ENCODE results near the gene TBC1D9.

DNA sequence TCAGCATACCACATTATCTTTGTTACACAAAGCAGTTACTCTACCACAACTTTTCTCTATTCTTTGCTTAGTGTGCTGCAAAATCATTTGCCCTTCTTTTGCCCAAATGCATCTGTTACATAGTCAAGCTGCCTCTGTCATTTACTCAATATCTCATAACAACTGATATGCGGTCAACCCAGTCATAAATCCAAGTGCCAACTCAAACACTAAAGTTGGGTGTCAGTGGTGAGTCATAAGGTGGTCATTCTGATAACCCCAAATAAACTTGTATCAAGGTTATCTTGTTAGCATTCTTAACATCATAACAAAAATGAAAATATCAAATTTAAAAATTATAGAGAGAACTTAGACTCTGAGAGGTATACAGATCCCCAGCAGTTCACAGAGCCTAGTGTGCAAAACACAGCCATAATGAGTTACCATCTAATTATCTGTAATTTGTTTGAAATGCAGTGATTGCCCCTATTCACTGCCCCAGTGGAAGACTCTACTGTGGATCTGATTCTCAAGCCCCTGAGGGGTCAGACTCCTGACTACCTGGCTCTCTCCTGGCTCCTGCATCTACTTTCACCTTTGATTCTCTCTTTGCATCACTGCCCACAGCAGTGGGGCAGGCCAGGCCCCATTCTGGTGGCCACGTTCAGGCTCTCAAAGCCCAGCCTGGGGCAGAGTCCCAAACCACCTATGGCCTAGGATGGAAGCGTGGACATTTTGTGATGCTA lies 29.2 kb downstream of the TBC1D9 start:
- TF ChIP-seq, protein P1, sequence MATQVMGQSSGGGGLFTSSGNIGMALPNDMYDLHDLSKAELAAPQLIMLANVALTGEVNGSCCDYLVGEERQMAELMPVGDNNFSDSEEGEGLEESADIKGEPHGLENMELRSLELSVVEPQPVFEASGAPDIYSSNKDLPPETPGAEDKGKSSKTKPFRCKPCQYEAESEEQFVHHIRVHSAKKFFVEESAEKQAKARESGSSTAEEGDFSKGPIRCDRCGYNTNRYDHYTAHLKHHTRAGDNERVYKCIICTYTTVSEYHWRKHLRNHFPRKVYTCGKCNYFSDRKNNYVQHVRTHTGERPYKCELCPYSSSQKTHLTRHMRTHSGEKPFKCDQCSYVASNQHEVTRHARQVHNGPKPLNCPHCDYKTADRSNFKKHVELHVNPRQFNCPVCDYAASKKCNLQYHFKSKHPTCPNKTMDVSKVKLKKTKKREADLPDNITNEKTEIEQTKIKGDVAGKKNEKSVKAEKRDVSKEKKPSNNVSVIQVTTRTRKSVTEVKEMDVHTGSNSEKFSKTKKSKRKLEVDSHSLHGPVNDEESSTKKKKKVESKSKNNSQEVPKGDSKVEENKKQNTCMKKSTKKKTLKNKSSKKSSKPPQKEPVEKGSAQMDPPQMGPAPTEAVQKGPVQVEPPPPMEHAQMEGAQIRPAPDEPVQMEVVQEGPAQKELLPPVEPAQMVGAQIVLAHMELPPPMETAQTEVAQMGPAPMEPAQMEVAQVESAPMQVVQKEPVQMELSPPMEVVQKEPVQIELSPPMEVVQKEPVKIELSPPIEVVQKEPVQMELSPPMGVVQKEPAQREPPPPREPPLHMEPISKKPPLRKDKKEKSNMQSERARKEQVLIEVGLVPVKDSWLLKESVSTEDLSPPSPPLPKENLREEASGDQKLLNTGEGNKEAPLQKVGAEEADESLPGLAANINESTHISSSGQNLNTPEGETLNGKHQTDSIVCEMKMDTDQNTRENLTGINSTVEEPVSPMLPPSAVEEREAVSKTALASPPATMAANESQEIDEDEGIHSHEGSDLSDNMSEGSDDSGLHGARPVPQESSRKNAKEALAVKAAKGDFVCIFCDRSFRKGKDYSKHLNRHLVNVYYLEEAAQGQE (IDR thresholded peaks at IDR 0.05; ENCODE audit: insufficient read depth in 1 of 2, low read depth in 2 of 2, low read length in 1 of 2): no peak
- TF ChIP-seq, protein P2, sequence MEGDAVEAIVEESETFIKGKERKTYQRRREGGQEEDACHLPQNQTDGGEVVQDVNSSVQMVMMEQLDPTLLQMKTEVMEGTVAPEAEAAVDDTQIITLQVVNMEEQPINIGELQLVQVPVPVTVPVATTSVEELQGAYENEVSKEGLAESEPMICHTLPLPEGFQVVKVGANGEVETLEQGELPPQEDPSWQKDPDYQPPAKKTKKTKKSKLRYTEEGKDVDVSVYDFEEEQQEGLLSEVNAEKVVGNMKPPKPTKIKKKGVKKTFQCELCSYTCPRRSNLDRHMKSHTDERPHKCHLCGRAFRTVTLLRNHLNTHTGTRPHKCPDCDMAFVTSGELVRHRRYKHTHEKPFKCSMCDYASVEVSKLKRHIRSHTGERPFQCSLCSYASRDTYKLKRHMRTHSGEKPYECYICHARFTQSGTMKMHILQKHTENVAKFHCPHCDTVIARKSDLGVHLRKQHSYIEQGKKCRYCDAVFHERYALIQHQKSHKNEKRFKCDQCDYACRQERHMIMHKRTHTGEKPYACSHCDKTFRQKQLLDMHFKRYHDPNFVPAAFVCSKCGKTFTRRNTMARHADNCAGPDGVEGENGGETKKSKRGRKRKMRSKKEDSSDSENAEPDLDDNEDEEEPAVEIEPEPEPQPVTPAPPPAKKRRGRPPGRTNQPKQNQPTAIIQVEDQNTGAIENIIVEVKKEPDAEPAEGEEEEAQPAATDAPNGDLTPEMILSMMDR (IDR thresholded peaks at IDR 0.05): no peak
